ENCODE results near the gene TMOD1.

DNA sequence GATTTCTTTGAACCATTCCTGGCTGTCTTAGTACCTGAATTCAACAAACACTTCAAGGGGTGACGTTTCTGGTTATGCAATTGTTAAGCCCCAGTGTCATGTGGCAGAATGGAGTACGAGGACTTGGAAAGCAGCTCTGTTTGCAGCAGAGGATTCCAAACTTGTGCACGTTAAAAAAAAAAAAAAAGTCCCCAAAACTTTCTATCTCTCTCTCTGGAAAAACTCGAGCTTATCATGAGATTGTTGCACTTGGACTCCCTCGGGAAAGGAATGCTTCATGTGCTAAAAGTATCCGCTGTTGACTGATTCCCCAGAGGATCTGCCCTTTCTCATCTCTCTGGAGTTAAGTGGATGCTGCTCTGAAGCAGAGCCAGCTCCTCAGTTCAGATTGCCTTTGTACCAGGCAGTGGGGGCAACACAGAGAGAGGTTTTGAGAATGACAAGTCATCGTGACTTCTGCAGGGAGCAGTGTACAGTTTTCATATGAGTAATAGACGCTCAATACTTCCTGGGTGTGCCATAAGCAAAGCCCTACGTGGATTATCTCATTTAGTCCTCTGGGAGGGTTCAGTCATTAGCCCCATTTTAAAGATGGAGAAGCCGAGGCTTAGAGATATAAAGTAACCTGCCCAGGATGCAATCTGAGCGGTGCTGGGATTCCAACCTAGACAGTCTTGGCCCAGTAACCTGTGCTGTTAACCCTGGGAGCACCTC lies 28.1 kb downstream of the TMOD1 start:
- TF ChIP-seq EP300 (IDR thresholded peaks at IDR 0.05): peak; percentile 30 to 64
- no peak for TF ChIP-seq POLR2A (IDR thresholded peaks at IDR 0.05)
- TF ChIP-seq, protein P1, sequence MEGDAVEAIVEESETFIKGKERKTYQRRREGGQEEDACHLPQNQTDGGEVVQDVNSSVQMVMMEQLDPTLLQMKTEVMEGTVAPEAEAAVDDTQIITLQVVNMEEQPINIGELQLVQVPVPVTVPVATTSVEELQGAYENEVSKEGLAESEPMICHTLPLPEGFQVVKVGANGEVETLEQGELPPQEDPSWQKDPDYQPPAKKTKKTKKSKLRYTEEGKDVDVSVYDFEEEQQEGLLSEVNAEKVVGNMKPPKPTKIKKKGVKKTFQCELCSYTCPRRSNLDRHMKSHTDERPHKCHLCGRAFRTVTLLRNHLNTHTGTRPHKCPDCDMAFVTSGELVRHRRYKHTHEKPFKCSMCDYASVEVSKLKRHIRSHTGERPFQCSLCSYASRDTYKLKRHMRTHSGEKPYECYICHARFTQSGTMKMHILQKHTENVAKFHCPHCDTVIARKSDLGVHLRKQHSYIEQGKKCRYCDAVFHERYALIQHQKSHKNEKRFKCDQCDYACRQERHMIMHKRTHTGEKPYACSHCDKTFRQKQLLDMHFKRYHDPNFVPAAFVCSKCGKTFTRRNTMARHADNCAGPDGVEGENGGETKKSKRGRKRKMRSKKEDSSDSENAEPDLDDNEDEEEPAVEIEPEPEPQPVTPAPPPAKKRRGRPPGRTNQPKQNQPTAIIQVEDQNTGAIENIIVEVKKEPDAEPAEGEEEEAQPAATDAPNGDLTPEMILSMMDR (IDR thresholded peaks at IDR 0.05): no peak
